GM12878 (cell line): Measurements from ENCODE around the gene KIF21A. TPM values are rescaled to one million over a fixed set of nuclear protein-coding genes. Genes with fewer than 3 reads are reported as not detected.

ENCODE experiments used
- ATAC-seq: fragments of 200-7000 bp; cut with Tn5 transposase; 3 replicates; pipeline ENCODE4 v1.9.1; 2020; ENCODE audit warnings: mild to moderate bottlenecking, moderate library complexity
- BruUV-seq: library from RNA; stranded (reverse); fragments of 400-500 nt; replicated peaks from 2 replicates; lab custom pipeline; 2021; lab: Mats Ljungman, UMichigan
- CTCF ChIA-PET: fragments of 300-600 bp; sonication (Branson Sonifier 250); formaldehyde crosslinking; extraction: SDS; loops from one replicate; lab custom pipeline; 2021; ENCODE audit warnings: inconsistent platforms; lab: Yijun Ruan, JAX
- POLR2A ChIA-PET: fragments of 350-600 bp; formaldehyde crosslinking; extraction: SDS; loops from one replicate; lab custom pipeline; 2021; ENCODE audit warnings: inconsistent platforms; lab: Charles Lee
- RAD21 ChIA-PET: fragments of 300-600 bp; sonication (Branson Sonifier 250); formaldehyde crosslinking; loops from one replicate; lab custom pipeline; 2023; ENCODE audit warnings: antibody characterized with exemption; ENCODE audit not compliant: unreplicated experiment; lab: Charles Lee
- SMC1A ChIA-PET: fragments of 300-600 bp; sonication (Branson Sonifier 250); formaldehyde crosslinking; loops from one replicate; lab custom pipeline; 2023; ENCODE audit not compliant: unreplicated experiment, uncharacterized antibody; lab: Charles Lee
- DNase-seq: peaks from one replicate; pipeline ENCODE4 v3.0.0-alpha.2; 2011; ENCODE audit warnings: low read depth, low spot score
- FAIRE-seq: peaks from 3 replicates; lab custom pipeline; 2011; peaks lifted over from hg19 to GRCh38; lab: Jason Lieb, UNC
- H2AFZ ChIP-seq: 2 replicates; pipeline ENCODE4 v1.6.0; 2011; ENCODE audit warnings: low read depth, low read length, control low read depth; ENCODE audit not compliant: control insufficient read depth
- H3K27ac ChIP-seq: 2 replicates; pipeline ENCODE4 v1.5.1; 2011; ENCODE audit warnings: control low read depth; ENCODE audit not compliant: control insufficient read depth, insufficient read depth
- H3K27me3 ChIP-seq, 2 experiments: replicated peaks in 1 of 2; 2 replicates each; pipeline versions ENCODE4 v1.6.0 to v1.6.1; 2011; ENCODE audit warnings: low read length in 1 of 2; ENCODE audit not compliant: control insufficient read depth in 2 of 2, insufficient read depth in 2 of 2
- H3K36me3 ChIP-seq, 2 experiments: 2 replicates each; pipeline ENCODE4 v1.5.1; 2011; ENCODE audit warnings: low read length in 1 of 2; ENCODE audit not compliant: control insufficient read depth in 2 of 2, insufficient read depth in 2 of 2
- H3K4me1 ChIP-seq: 2 replicates; pipeline ENCODE4 v1.6.1; 2011; ENCODE audit warnings: mild to moderate bottlenecking, low read length, moderate library complexity, mixed read lengths; ENCODE audit not compliant: control insufficient read depth, insufficient read depth
- H3K4me2 ChIP-seq: 2 replicates; pipeline ENCODE4 v1.6.0; 2011; ENCODE audit warnings: control low read depth; ENCODE audit not compliant: control insufficient read depth, insufficient read depth
- H3K4me3 ChIP-seq: fragments of 200-600 bp; sonication (generic); 2 replicates; pipeline ENCODE4 v1.5.1; 2016
- H3K79me2 ChIP-seq: 2 replicates; pipeline ENCODE4 v1.6.0; 2011; ENCODE audit warnings: low read length; ENCODE audit not compliant: control insufficient read depth, insufficient read depth
- H3K9ac ChIP-seq: 2 replicates; pipeline ENCODE4 v1.8.0; 2011; ENCODE audit warnings: low read length, control low read depth, mixed read lengths; ENCODE audit not compliant: control insufficient read depth, insufficient read depth
- H3K9me3 ChIP-seq: replicated peaks from 3 replicates; pipeline ENCODE4 v1.5.1; 2011; ENCODE audit warnings: mild to moderate bottlenecking, low read length; ENCODE audit not compliant: control insufficient read depth, insufficient read depth
- H4K20me1 ChIP-seq: 2 replicates; pipeline ENCODE4 v1.6.0; 2011; ENCODE audit not compliant: control insufficient read depth, insufficient read depth
- ASH2L ChIP-seq: fragments of 300-600, 200-600 bp; sonication (generic); IDR thresholded peaks from 2 replicates; pipeline ENCODE4 v1.6.1; 2017; ENCODE audit warnings: low read depth, mild to moderate bottlenecking, borderline replicate concordance
- BACH1 ChIP-seq: fragments of 450-650 bp; IDR thresholded peaks from 2 replicates; pipeline ENCODE4 v1.6.1; 2017; ENCODE audit warnings: mild to moderate bottlenecking, borderline replicate concordance
- DPF2 ChIP-seq: fragments of 450-650 bp; IDR thresholded peaks from 2 replicates; pipeline ENCODE4 v1.6.1; 2017; ENCODE audit warnings: mild to moderate bottlenecking
- GATAD2B ChIP-seq: fragments of 450-650 bp; conservative IDR thresholded peaks from 2 replicates; pipeline ENCODE4 v1.6.1; 2017; ENCODE audit warnings: low read depth, mild to moderate bottlenecking, moderate library complexity
- HDGF ChIP-seq: fragments of 450-650 bp; IDR thresholded peaks from 2 replicates; pipeline ENCODE4 v1.6.1; 2016; ENCODE audit warnings: antibody characterized with exemption
- LARP7 ChIP-seq: fragments of 450-650 bp; IDR thresholded peaks from 2 replicates; pipeline ENCODE4 v1.6.1; 2017; ENCODE audit warnings: mild to moderate bottlenecking
- MTA3 ChIP-seq: IDR thresholded peaks from 2 replicates; pipeline ENCODE4 v1.6.1; 2012; ENCODE audit warnings: low read length, inconsistent platforms, borderline replicate concordance
- MYB ChIP-seq: fragments of 150-350 bp; IDR thresholded peaks from 2 replicates; pipeline ENCODE4 v1.6.1; 2014; ENCODE audit warnings: mild to moderate bottlenecking, low read depth, low read length, borderline replicate concordance
- PML ChIP-seq: IDR thresholded peaks from 2 replicates; pipeline ENCODE4 v1.6.1; 2012; ENCODE audit warnings: low read length, inconsistent platforms
- RAD21 ChIP-seq: IDR thresholded peaks from 2 replicates; pipeline ENCODE4 v1.6.1; 2011; ENCODE audit warnings: mild to moderate bottlenecking, low read depth, low read length, moderate library complexity; ENCODE audit not compliant: insufficient read depth
- SIN3A ChIP-seq: IDR thresholded peaks from 2 replicates; pipeline ENCODE4 v1.6.1; 2012; ENCODE audit warnings: low read depth, low read length, improper control_type of control experiment
- WGBS: methylation state at CpG from one replicate; pipeline ENCODE4 v1.1.6; 2016; ENCODE audit warnings: low lambda C conversion rate; ENCODE audit not compliant: insufficient replicate concordance, insufficient coverage; ENCODE audit errors: missing lambda C conversion rate; 5-methylcytosine and 5-hydroxymethylcytosine counted together
- in situ Hi-C: fragments of 300-500 bp; cut with MboI; formaldehyde crosslinking; loops from 9 replicates; pipeline ENCODE4 v1.14.3; 2018; ENCODE audit warnings: mixed read lengths
- intact Hi-C: fragments of 100-400 bp; cut with micrococcal nuclease; formaldehyde crosslinking; loops from one replicate; pipeline ENCODE4 v1.14.2; 2022; ENCODE audit not compliant: unreplicated experiment
- polyA plus RNA-seq, 11 experiments: library from polyadenylated mRNA; depleted of rRNA in 4 of 11; unstranded in 6 of 11; stranded (reverse) in 5 of 11; fragments of >200 nt; fragmentation: Nextera tagmentation in 4 of 11; fragmentation: Illumina TruSeq in 1 of 11; extraction: Ambion mirVana in 4 of 11; extraction: Trizol in 1 of 11; gene quantifications; 1 replicate in 1 of 11; 2 replicates in 10 of 11; pipeline versions ENCODE4 v1.2.1 to v1.2.3, GENCODE V29; 2011 to 2016; ENCODE audit warnings: inconsistent platforms in 2 of 11, missing spikeins in 2 of 11, low read depth in 1 of 11
- total RNA-seq, 4 experiments: library from RNA; depleted of rRNA in 3 of 4; stranded (reverse); fragments of >200 nt in 3 of 4; fragmentation: Illumina TruSeq in 1 of 4; extraction: Trizol in 1 of 4; gene quantifications; 2 replicates each; pipeline versions ENCODE4 v1.2.1 to v1.2.3, GENCODE V29; 2013 to 2021
- TF ChIP-seq, protein P1 (sequence below): fragments of 450-650 bp; IDR thresholded peaks from 2 replicates; pipeline ENCODE4 v1.6.1; 2017; ENCODE audit warnings: antibody characterized with exemption, mild to moderate bottlenecking, moderate library complexity
- TF ChIP-seq, protein P2 (sequence below): fragments of 450-650 bp; formaldehyde crosslinking; IDR thresholded peaks from 2 replicates; pipeline ENCODE4 v1.4.0; 2022; ENCODE audit warnings: mild to moderate bottlenecking, moderate library complexity
- TF ChIP-seq, protein P3 (sequence below): fragments of 450-650 bp; IDR thresholded peaks from 2 replicates; pipeline ENCODE4 v1.6.1; 2018; ENCODE audit warnings: mild to moderate bottlenecking, low read depth, moderate library complexity; ENCODE audit not compliant: partially characterized antibody

Gene KIF21A
- total and polyA plus RNA-seq, 10 of the 15 experiments (the other 5 are each of a cell fraction or from before 2014, with no cell fraction given) = 21.3 to 42.1 (median 24.5) TPM

DNA sequence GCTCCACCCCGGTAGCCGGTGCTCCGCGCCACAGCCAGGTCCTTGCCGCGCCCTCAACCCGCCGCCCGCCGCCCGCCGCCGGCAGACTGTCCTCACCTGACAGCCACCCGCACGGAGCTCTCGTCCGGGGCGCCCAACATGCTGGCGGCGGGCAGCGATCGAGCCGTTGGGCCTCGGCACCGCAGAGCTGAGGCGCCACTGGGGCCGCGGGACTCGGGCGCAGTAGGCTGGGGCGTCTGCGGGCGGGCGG lies 164 bp downstream of the KIF21A start:
- peak overlapping the region; percentile 99 for H3K4me3 ChIP-seq
- peak overlapping the region; percentile 48 for H2AFZ ChIP-seq
- DNase-seq = no peak
- H3K9me3 ChIP-seq = no peaks in the 10 kb centered on the region; the same call in 2 of the 3 replicates
- H3K9ac ChIP-seq = peak overlapping the region; percentile 69
- in situ Hi-C loops = loop anchor here (25.0 kb wide), 3 partner anchors 105 to 755 kb away; no protein-coding TSS in a partner anchor
- H3K36me3 ChIP-seq = no peaks in the 10 kb centered on the region
- H3K4me1 ChIP-seq = no peaks in the 10 kb centered on the region; the same call in 1 of the 2 replicates
- no TSS peak for BruUV-seq
- ChIA-PET RAD21 (interaction anchor here (1.1 to 1.6 kb wide), 5 partner anchors 25 to 250 kb away, joined by 3 to 6 read pairs (median 4); no protein-coding TSS in a partner anchor), POLR2A (interaction anchor here (1.4 to 1.6 kb wide), 2 partner anchors 36 to 70 kb away, joined by 4 to 5 read pairs; no protein-coding TSS in a partner anchor), SMC1A (interaction anchor here (1.3 to 2.4 kb wide), 3 partner anchors 75 to 180 kb away, joined by 3 to 11 read pairs (median 8); no protein-coding TSS in a partner anchor), CTCF (interaction anchor here (1.5 to 2.2 kb wide), 3 partner anchors 16 to 75 kb away, joined by 3 to 5 read pairs (median 5); no protein-coding TSS in a partner anchor)
- intact Hi-C loops = loop anchor here (2.0 to 5.0 kb wide), 3 partner anchors 65 to 176 kb away; partner anchors contain the start of gene ABCD2
- H3K79me2 ChIP-seq = peaks cover 41% of the 10 kb centered on the region
- peak overlapping the region; percentile 51 for H3K27ac ChIP-seq
- H3K27me3 ChIP-seq = no peaks in the 10 kb centered on the region
- 9% methylated on average over 17 of the region's 34 CpGs for WGBS
- peak; percentile 44 for ATAC-seq
- peak overlapping the region; percentile 14; the same call in 1 of the 2 replicates for H3K4me2 ChIP-seq
- no peaks in the 10 kb centered on the region for H4K20me1 ChIP-seq
- FAIRE-seq = no peak
- TF ChIP-seq ASH2L (0 out of 2 replicates have a peak, but pooled peaks have one; percentile 34), PML (0 out of 2 replicates have a peak, but pooled peaks have one; percentile 53), HDGF (no peak), SIN3A (peak; percentile 57; the same call in 1 of the 2 replicates), GATAD2B (peak; percentile 75; the same call in 1 of the 2 replicates), MTA3 (no peak), BACH1 (peak; percentile 80; the same call in 1 of the 2 replicates), MYB (no peak), LARP7 (peak; percentile 96), DPF2 (peak; percentile 87), RAD21 (no peak)
- TF ChIP-seq, protein P1, sequence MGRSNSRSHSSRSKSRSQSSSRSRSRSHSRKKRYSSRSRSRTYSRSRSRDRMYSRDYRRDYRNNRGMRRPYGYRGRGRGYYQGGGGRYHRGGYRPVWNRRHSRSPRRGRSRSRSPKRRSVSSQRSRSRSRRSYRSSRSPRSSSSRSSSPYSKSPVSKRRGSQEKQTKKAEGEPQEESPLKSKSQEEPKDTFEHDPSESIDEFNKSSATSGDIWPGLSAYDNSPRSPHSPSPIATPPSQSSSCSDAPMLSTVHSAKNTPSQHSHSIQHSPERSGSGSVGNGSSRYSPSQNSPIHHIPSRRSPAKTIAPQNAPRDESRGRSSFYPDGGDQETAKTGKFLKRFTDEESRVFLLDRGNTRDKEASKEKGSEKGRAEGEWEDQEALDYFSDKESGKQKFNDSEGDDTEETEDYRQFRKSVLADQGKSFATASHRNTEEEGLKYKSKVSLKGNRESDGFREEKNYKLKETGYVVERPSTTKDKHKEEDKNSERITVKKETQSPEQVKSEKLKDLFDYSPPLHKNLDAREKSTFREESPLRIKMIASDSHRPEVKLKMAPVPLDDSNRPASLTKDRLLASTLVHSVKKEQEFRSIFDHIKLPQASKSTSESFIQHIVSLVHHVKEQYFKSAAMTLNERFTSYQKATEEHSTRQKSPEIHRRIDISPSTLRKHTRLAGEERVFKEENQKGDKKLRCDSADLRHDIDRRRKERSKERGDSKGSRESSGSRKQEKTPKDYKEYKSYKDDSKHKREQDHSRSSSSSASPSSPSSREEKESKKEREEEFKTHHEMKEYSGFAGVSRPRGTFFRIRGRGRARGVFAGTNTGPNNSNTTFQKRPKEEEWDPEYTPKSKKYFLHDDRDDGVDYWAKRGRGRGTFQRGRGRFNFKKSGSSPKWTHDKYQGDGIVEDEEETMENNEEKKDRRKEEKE = peak; percentile 25; the same call in 1 of the 2 replicates
- TF ChIP-seq, protein P2, sequence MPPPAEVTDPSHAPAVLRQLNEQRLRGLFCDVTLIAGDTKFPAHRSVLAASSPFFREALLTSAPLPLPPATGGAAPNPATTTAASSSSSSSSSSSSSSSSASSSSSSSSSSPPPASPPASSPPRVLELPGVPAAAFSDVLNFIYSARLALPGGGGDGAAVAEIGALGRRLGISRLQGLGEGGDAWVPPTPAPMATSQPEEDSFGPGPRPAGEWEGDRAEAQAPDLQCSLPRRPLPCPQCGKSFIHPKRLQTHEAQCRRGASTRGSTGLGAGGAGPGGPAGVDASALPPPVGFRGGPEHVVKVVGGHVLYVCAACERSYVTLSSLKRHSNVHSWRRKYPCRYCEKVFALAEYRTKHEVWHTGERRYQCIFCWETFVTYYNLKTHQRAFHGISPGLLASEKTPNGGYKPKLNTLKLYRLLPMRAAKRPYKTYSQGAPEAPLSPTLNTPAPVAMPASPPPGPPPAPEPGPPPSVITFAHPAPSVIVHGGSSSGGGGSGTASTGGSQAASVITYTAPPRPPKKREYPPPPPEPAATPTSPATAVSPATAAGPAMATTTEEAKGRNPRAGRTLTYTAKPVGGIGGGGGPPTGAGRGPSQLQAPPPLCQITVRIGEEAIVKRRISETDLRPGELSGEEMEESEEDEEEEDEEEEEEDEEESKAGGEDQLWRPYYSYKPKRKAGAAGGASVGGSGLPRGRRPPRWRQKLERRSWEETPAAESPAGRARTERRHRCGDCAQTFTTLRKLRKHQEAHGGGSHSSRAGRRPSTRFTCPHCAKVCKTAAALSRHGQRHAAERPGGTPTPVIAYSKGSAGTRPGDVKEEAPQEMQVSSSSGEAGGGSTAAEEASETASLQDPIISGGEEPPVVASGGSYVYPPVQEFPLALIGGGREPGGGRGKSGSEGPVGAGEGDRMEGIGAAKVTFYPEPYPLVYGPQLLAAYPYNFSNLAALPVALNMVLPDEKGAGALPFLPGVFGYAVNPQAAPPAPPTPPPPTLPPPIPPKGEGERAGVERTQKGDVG (CRISPR knock-in tag) = no peak
- TF ChIP-seq, protein P3, sequence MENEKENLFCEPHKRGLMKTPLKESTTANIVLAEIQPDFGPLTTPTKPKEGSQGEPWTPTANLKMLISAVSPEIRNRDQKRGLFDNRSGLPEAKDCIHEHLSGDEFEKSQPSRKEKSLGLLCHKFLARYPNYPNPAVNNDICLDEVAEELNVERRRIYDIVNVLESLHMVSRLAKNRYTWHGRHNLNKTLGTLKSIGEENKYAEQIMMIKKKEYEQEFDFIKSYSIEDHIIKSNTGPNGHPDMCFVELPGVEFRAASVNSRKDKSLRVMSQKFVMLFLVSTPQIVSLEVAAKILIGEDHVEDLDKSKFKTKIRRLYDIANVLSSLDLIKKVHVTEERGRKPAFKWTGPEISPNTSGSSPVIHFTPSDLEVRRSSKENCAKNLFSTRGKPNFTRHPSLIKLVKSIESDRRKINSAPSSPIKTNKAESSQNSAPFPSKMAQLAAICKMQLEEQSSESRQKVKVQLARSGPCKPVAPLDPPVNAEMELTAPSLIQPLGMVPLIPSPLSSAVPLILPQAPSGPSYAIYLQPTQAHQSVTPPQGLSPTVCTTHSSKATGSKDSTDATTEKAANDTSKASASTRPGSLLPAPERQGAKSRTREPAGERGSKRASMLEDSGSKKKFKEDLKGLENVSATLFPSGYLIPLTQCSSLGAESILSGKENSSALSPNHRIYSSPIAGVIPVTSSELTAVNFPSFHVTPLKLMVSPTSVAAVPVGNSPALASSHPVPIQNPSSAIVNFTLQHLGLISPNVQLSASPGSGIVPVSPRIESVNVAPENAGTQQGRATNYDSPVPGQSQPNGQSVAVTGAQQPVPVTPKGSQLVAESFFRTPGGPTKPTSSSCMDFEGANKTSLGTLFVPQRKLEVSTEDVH = no peak
